ENCODE results near the gene TMEM63C.

The TMEM63C gene

DNA sequence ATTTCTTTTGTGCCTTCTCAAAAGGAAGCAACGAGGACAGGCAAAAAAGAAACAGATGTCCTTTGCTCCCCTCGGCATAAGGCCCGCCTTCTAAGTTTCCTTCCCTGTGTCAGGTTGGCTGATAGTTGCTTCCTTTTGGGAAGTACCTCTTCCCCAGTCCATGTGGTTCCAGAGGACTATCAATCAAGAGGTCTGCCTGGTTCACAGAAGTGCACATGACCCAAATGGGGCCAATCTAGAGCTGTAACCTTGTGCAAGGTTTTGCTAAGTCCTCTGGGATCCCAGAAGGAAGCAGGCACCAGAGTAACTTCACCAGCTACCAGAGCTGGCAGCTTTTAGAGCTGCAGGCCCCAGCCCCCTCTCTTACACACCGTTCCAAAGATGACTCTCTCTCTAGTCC, 42.6 kb downstream of the TMEM63C start:
- no peak for DNase-seq (ENCODE audit: low read depth)

DNA sequence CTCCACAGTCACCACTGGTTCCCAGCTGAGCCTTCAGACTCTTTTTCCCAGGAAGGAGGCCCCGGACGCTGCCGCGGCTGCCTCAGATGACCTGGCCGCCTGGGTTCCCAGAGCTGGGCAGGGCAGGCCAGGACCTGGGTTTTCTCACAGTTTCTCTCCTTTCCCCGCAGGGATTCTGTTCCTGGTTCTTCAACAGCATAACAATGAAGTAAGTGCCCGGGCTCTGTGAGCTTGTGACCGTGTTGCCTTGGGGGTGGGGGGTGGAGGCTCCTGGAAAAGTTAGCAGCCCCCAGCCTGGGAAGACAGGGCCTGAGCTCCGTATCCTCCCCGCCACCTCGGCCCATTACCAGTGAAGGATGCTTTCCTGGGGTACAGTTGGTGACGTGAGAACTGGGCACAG, 43.7 kb downstream of the TMEM63C start:
- DNase-seq (ENCODE audit: low read depth), result no peak

DNA sequence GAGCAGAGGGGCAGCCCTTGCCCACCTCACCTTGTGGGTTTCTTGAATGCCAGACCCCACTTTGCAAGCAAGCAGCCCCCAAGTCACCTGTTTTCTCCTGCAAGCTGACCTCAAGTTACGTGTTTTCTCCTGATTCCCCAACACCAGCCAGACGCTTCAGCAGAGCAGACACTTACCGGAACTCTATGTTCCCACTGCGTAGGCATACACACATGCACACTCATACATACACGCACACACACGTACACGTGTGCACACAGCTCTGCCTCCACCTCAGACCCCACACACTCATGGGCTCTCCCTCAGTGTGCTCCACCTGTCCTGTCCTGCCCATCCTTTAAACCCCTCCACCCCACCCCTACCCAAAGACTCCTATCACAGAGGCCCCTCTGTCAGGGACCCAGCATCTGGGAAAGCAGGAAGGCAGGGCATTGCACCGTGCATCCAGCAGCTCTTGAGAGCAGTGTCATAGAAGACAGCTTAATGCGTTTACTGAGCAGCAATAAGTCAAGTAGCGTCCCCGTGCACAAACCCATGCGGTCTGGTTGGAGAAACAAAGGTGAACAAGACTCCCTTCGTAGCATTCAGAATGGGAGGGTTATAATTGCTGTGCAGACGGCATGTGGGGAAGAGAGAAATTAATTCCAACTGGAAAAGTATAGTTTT, 44.4 kb downstream of the TMEM63C start:
- DNase-seq (ENCODE audit: low read depth), result no peak

DNA sequence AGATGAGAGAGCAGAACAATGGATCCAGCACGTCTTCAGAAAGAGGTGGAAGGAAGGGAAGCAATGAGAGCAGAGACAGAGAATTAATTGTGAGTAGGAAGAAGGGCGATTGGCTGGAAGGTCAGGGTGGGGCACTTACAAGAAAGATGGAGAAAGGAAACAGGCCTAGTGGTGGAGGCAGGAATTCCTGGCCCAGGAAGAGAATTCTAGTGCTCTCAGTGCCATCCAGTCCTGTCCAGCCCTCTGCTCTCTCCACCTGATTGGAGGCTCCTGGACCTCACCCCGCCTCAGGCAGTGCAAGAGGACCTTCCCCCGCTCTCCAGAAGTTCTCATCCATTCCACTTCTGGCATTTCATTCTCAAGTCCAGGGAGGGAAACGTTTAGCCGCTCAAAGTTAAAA, 46.5 kb downstream of the TMEM63C start:
- no peak for DNase-seq (ENCODE audit: low read depth)

DNA sequence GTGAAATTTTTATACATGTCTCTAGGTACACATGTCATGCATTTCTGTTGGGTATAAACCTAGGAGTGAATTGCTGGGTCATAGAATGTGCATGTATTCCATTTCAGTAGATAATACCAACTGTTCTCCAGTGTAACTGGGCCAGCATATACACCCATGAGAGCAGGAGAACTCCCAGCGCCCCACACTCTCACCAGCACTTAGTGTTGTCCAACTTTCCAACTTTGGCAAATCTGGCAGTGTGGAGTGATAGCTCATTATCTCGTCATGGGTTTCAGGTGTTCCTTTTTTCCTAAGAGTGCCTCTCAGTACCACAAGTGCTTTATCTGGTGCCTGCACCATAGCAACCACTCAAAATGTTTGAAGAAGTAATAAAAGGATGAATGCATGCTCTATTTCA, 49.3 kb downstream of the TMEM63C start:
- DNase-seq (ENCODE audit: low read depth), result no peak

DNA sequence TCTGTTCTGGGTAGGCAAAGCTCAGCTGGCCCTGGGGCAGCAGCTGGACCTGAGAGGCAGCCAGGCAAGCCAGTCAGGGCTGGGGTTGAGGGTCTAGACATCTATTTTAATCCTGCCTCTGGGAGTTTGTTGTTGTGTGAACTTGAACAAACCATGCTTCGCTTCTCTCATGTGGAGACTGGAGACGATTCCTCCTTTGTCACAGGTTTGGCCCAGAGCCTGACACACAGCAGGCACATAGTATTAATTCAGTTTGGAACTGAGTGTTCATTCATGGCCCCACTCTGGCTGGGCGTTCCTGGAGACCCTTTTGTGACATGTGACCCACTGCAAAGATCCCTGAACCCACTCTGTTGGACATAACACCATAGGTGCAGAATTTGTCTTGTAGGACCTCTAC, 50.1 kb downstream of the TMEM63C start:
- no peak for DNase-seq (ENCODE audit: low read depth)

DNA sequence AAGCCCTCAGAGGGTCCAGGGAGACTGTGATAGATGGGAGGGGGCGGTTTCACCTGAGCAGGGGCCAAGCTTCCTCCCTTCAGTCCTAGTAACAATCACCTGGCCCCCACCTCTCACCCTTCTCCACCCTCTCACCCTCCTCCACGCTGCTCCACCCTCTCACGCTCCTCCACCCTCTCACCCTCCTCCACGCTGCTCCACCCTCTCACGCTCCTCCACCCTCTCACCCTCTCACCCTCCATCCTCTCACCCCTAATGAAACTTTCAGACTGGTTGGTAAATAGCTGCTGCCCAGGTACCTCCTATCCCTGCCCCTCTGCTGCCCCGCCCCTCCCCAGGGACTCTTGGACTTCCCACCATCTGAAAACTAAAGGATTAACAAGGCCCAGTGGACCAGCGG, 55.2 kb downstream of the TMEM63C start:
- DNase-seq (ENCODE audit: low read depth), result no peak

DNA sequence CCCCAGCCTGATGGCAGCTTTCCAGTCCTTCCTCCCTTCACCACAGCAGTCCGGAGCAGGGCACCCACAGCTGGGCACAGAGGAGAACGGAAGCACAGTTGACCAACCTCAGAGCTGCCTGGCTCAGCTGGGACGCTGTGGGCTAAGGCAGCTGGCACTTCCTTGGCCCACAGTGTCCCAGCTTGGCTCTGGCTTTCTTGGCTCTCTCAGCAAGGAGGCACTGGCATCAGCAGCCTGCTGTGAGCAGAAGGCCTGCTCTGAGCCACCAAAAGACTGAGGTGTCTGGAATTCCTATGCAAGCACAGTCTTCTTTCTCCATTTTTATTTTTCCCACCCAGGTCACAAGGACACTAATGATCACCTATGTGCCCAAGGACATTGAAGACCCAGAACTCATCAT, 56.8 kb downstream of the TMEM63C start:
- no peak for DNase-seq (ENCODE audit: low read depth)

DNA sequence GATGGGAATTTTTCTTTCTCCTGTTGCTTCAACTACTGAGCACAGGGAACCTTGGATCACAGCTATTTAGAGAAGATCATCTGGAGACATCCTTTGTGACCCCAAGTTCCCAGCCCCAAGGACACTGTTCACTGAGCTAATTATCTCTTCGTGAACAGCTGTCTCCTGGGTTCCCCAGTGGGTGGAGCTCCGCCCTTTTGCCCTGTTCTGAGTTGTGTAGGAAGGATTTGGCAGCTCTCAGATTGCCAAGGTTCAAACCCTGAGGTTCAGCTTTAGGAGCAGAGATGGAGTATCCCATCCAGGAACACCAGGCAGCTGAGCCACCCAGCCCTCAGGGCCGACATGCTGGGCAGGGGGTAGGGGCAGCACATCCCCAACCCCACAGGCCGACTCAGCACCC, 57.4 kb downstream of the TMEM63C start:
- DNase-seq (ENCODE audit: low read depth), result no peak

DNA sequence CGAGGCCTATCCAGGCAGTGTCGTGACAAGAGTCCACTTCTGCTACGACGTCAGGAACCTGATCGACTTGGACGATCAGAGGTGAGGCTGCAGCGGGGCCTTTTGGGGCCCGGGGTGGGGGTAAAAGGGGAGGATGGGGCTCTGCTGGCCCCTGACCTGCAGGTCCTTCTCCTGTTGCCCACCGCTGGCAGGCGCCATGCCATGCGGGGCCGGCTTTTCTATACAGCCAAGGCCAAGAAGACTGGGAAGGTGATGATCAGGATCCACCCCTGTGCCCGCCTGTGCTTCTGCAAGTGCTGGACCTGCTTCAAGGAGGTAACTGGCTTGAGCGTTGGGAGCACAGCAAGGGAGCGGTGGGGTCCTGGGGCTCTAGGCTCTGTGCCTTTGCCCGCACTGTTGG, 57.8 kb downstream of the TMEM63C start:
- DNase-seq (ENCODE audit: low read depth), result no peak

DNA sequence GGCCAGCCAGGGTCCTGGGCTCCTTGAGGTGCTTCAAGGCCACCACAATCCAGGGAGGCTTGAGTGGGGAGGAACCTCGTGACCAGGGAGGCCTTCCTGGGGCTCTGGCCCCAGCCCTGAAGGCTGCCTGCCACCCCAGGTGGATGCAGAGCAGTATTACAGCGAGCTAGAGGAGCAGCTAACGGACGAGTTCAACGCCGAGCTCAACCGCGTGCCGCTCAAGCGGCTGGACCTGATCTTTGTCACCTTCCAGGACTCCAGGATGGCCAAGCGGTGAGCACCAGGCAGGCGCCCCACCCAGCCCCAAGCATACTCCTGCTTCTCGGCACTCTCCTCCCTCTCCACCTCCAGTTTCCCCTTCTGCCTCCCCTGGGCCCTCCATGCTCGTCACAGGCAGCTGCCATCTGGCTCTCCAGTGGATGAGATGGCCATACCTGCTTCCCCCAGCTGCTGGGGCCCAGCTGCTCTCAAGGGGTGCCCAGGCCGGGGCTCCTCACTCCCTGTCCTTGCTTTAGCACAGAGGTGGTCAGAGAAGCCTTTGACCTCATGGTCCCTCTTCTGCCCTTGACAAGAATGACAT, 58.8 kb downstream of the TMEM63C start:
- no peak for DNase-seq (ENCODE audit: low read depth)

DNA sequence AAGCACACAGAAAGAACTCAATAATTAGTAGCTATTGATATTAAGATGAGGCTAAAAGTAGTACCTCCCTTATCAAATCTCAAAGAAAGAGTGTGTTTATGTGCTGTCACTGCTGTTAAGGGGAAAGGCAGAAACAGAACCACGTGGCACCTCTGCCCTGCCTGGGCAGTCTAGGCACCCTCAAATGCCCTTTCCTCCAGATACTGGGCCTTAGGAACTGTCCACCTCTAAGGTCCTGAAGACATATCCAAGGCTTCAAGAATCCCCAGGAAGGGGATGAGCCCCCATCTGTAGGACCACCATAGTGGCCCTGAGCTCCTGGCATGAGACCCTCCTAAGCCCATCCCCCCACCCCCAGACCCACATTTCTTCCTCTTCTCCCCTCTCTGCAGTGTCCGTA, 60.4 kb downstream of the TMEM63C start:
- no peak for DNase-seq (ENCODE audit: low read depth)

DNA sequence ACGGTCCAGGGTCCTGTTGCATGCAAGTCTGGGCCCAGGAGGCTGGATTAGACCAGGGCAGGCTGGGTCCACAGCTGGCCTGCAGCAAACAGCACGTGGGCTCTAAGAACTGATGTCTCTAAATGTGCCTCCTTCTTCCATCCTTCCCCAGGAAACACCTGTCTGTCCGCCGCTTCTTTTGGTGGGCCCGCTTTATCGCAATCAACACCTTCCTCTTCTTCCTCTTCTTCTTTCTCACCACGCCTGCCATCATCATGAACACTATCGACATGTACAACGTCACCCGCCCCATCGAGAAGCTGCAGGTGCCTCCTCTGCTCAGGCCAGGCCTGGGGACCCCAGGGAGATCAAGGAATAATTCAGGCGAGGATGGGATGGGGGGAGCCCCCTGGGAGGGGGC, 61.2 kb downstream of the TMEM63C start:
- DNase-seq (ENCODE audit: low read depth), result no peak

DNA sequence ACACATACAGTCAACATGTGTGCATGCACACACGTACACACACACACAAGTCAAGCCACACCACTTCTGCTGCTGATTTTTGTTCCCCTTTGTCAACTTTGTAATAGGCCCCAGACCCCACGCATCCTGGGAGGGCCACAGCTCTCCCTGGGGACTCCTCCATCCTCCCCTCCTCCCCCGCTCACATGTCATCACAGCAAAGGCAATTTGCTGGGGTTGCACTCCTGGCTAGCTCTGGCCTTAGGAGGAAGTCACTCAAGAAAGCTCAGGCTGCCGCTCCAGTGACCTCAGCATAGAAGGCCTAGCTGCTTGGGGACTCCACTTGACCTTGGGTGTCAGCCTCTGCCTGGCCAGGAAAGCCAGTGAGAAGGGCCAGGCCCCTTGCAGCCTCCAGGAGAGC, 62.3 kb downstream of the TMEM63C start:
- no peak for DNase-seq (ENCODE audit: low read depth)

DNA sequence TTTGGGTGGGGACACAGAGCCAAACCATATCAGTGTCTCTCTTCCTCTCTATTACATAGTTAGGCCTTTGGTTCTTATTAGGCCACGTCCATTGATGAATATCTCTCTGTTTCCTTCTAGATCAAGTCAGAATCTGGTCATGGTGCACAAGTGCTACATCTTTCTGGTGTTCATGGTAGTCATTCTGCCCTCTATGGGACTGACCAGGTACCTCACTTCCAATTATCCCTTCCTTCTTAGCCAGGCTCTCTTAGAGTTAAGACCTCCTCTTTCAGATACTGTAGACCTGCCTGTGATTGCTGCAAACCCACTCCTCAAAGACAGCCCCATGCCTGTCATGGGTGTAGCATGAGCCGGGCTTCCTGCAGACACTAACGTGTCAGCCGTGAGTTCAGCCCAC, 64.2 kb downstream of the TMEM63C start:
- DNase-seq (ENCODE audit: low read depth), result no peak

DNA sequence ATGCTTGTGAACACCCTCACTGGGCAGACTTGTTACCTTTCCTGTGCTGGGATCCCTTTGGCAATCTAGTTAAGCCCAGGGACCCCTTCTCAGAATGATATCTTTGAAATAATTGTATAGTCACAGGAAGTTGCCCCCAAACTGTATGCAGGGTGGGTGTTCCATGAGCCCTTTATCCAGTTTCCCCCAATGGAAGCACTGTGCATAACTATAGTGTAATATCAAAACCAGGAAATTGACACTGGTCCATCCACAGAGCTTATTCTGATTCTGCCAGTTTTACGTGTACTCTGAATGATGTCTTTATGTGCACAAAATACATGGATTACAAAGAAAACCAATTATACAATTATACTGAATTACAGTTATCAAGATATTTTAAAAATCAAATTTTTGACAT, 65.2 kb downstream of the TMEM63C start:
- no peak for DNase-seq (ENCODE audit: low read depth)

DNA sequence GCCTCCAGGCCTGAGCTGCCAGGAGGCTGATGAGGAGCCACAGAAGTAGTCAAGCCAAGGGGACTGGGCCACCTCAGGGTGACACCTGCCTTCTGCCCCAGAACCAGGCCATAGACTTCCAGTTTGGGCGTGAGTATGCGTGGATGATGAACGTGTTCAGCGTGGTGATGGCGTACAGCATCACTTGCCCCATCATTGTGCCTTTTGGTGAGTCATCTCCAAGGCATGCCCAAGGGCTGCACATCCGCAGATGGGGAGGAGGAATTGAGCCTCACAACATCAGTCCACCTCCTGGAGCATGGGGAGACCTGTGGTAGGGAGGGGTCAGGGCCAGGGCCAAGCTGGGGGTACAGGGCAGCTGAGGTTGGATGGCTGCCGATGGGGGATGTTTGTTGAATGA, 67.1 kb downstream of the TMEM63C start:
- peak; percentile 5 for DNase-seq (ENCODE audit: low read depth)

DNA sequence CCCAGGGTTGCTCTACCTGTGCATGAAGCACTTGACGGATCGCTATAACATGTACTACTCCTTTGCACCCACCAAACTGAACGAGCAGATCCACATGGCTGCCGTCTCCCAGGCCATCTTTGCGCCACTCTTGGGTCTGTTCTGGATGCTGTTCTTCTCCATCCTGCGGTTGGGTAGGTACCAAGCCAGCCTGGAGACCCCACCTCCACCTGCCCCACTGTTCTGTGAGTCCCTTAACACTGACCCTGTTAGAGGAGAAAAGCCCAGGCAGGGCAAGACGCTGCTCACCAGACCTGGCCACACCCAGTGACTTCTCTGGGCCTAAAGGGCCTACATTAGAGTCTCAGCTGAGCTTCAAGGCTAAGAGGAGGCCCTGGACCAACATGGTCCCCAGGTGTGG, 67.7 kb downstream of the TMEM63C start:
- DNase-seq (ENCODE audit: low read depth), result no peak

DNA sequence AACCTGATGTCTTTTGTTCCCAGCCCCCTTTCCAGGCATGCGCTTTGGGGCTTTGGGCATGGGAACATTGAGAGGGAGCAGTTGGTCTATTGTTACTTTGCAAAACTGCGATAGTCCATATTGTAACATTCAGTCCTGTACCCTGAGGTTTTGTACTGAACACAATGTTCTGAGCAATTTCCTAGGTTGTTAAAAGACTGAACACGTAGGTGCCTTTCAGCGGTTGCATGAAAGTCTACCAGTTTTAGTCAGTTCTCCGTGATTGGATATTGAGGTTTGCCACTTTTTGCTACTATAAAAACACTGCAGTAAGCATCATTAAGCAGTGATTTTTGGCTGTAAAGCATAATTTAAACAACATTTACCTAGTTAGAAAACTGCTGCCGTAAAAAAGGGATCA, 69.3 kb downstream of the TMEM63C start:
- DNase-seq (ENCODE audit: low read depth), result no peak

DNA sequence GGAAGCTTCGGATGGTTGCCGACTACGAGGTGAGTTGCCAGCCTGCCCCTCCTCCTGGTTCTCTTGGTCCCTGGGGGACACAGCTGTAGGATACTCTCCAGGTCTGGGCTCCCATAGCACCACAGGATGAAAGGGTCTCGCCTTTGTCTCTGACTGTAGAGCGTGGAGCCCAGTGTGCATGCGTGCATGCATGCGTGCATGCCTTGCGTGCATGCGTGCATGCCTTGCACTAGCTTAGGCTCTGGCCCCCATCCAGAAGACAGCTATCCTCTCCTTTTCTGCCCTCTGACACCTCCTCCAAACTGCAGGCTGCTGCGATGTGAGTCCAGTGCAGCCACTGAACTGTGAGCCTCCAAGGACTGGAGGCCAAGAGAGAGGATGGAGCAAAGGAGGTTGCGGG, 70.3 kb downstream of the TMEM63C start:
- DNase-seq (ENCODE audit: low read depth), result no peak

DNA sequence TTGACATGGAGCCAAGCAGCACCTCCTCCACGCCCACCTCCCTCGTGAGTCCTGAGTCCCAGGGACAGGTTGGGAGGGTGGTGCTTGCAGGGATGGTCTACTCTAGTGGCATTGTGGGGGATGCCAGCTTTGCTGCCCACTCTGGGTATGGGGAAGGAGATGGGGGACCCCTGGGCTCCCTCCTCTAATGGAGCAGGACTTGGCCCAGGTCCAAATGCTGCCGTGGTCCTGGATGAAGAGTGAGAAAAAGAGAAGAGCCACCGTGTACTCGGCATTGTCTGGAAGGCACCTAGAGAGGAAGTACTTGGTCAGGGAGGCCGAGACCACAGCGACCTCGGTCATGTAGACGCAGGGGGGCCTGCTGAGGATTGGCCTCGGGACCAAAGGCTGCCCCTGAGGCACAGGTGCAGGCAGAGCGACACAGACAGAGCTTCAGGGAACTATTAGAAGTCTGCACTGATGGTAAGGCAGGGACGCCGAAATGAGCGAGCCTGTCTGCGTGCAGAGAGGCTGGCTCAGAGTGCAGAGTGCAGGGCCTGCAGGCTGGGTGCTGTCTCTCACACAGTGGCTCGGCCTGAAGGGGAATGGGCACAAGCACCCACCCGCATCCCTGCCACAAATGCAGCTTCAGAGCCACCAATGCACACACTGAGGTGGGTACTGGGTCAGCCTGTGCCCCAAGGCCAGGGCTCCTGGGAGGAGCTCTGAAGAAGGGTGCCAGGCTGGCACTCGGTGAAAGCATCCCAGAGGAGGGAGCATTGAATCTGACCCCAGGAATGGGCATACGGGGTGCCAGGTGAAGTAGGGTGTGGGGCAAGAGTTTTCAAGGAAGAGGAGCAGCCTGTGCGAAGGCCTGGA, 72.0 kb downstream of the TMEM63C start:
- no peak for DNase-seq (ENCODE audit: low read depth)

DNA sequence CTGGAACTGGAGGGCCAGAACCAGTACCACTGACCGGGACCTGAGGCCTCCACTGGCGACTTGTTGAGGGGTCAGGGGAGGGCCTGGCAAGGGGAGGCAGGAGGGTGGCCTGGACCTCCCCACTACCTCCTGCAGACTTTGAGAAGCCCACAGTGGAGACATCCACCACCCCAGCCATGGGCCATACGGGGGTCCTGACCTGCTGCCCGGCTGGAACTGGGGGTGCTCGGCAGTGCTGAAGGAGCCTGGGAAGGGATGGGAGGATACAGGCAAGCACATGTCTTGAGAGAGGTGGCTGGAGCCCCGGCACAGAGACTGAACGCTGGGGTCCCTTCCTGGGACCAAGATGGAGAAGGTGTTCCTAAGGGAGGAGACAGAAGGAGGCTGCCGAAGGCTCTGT, 75.1 kb downstream of the TMEM63C start:
- DNase-seq (ENCODE audit: low read depth), result no peak

DNA sequence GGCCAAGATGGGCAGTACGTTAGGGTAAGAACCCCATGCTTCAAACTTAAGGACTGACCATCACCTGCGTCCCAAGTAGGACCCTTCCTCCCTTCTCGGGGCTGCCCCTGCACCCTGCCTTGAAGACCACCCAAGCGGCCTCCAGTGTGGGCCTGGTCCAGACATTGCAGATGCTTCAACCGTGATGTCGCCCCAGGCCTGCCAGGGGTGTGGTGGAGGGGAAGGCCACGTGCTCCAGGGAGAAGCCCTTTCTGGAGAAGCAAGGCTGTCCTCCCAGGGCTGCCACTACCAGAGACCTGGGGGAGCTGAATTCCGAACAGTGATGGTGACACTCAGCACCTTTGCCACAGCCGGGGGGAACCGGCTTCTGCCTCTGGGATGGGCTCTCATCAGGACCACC, 76.1 kb downstream of the TMEM63C start:
- no peak for DNase-seq (ENCODE audit: low read depth)

DNA sequence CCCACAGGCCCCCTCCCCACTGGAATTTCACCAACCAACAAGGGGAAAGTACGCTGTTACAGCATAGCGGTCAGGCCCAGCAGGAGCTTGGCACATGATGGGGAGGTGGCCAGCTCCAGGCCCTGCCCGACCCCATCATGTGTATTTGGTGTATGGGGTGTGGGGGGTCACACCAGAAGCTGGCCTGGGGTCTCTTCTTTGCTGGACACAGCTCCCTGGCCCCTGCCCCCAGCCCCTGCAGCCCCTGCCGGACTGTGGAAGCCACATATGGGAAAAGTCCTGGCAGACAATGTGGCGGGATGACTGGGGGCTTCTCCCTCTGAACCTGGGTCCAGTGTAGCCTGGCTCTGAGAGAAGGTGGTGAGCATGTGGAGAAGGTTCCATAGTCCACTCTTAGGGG, 77.0 kb downstream of the TMEM63C start:
- DNase-seq (ENCODE audit: low read depth), result no peak
